H54 (cell line): ENCODE measurements around the gene DMAP1.
"Not testable (repeated sequence)": the region's sequence is repeated elsewhere in the genome, so short reads cannot be mapped to it uniquely, and the experiment has no call there.

Experiments used
- DNase-seq: peaks from one replicate; pipeline ENCODE4 v3.0.0; 2011; ENCODE audit warnings: low spot score, mixed read lengths; ENCODE audit not compliant: insufficient read length
- FAIRE-seq: peaks from 3 replicates; lab custom pipeline; 2011; peaks lifted over from hg19 to GRCh38; lab: Jason Lieb, UNC
- POLR2A ChIP-seq: IDR thresholded peaks from 2 replicates; pipeline ENCODE4 v1.6.1; 2011; ENCODE audit warnings: low read depth, mild to moderate bottlenecking, low read length

The DMAP1 gene

GRCh38 chr1:44213222-44214112, at the start of gene DMAP1:
TSS of gene DMAP1 (plus strand) at chr1:44213471. CDS start at chr1:44213754, 283 bp downstream.
- DNase-seq (peak; percentile 60), FAIRE-seq (no peak)
- TF ChIP-seq POLR2A: peak; percentile 32; the same call in 1 of the 2 replicates

DNA sequence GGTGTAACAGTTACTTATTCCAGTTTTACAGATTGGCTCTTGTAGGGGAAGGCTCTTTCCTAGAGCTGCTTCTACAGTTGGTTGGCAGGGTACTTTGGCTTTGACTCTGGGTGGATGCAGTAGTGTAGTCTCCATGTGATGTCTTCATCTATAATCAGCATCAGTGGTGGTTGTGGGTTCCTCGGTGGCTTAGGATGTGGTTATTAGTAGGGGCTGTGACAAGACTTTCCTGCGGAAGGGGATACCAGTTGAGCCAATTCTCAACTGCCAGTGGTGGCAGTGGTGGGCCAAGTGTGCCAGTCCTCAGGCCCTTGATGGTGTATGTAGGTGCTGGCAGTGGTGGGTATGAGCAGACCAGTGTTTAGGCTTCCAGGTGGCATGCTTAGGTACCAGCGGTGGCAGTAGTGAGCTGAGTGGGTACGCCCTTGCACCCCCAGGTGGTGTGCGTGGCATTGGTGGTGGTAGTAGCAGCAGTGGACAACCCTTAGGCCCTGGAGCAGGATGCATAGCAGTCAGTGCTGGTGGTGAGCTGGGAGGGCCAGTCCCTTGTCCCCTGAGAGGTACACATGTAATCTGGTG, 44.7 kb upstream of the DMAP1 start:
- FAIRE-seq (no peak), DNase-seq (no peak)
- no peak for TF ChIP-seq POLR2A

GRCh38 chr1:44170281-44170823, 42.9 kb upstream of the DMAP1 start:
- no peak for TF ChIP-seq POLR2A
- FAIRE-seq: no peak
- DNase-seq: no peak

DNA sequence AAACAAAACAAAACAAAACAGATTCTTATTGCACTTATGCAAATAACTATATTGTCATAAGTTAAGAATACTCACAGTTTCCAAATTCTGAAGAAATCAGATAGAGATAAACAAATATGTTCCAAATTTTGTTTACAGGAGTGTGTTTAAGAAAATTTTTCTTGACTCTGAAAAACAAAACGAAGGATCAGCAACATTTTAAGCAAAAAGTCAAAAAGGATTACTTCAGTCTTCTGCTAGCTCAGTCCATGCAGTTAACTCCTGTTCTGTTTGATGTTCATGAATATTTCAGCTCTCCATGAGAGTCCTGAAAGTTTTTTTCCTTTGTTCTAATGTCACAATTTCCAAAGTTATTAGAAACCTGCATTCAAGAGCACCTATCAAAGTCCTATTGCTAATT, 38.6 kb upstream of the DMAP1 start:
- no peak for TF ChIP-seq POLR2A
- FAIRE-seq: no peak
- DNase-seq: no peak

DNA sequence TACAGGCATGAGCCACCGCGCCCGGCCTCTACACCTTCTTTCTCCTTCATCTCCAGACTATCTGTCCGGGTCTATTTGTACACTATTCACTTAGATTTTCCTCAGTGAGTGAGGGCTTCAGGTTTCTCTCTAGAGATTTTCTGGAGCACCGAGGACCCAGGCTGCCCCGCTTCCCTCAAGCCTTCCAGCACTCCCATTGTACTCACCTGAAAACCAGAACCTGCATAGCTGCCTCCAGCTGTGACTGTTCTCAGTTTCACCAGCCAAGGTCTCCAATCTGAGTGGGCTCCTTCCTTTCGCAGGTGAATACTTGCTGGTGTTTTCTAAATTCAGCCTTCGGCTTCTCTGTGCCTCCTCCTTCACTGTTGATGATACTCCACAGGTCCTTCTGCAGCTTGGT, 12.9 kb upstream of the DMAP1 start:
- no peak for TF ChIP-seq POLR2A
- no peak for DNase-seq
- no peak for FAIRE-seq

GRCh38 chr1:44206545-44206944, 6.7 kb upstream of the DMAP1 start:
- FAIRE-seq, DNase-seq: not testable (repeated sequence)

DNA sequence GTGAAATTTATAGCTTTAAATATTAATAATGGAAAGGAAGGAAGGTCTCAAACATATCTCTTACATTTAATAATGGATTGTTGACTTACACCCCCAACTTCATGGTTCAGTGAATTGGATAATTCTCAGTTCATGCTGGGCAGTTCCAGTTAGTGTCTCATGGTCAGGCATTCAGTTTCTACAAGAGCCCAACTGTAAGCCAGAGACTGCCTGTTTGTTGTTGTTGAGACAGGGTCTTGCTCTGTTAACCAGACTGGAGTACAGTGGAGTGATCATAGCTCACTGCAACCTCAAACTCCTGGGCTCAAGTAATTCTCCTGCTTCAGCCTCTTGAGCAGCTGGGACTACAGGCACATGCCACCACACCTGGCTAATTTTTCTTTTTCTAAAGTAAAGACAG, 5.0 kb upstream of the DMAP1 start:
- DNase-seq (no peak), FAIRE-seq (no peak)
- no peak for TF ChIP-seq POLR2A

GRCh38 chr1:44210595-44210994, 2.7 kb upstream of the DMAP1 start:
- DNase-seq: no peak
- no peak for FAIRE-seq
- no peak for TF ChIP-seq POLR2A

- TF ChIP-seq POLR2A: no peak
- FAIRE-seq (no peak), DNase-seq (no peak)
Observed at GRCh38 chr1:44212355-44213221, 683 bp upstream of the DMAP1 start.

DNA sequence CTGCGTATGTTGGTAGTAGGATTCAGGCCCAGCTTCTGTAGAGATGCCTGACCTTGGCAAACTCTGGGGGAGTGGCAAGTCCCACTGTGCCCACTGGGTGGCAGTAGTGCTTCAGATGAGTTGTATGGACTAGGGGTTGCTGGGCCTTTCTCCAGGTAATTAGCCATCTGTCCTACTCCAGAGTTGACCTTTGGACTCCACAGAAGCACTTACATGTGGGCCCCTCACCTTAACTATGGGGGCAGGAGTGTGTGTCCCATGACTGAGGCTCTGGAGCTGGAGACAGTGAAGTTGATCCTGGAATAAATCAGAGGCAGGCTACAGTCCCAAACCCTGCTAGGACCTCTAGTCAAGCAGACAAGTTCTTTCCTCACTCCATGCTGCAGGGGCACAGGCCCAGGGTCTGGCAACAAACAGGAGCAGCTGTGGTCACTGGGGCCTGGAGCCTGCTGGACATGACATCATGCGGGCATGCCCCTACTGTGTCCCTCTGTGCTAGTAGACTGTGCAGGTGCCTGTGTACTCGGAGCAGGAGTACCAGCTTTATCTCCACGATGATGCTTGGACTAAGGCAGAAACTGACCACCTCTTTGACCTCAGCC, 4.6 kb downstream of the DMAP1 start:
- peak; percentile 20 for FAIRE-seq
- TF ChIP-seq POLR2A: no peak
- no peak for DNase-seq

DNA sequence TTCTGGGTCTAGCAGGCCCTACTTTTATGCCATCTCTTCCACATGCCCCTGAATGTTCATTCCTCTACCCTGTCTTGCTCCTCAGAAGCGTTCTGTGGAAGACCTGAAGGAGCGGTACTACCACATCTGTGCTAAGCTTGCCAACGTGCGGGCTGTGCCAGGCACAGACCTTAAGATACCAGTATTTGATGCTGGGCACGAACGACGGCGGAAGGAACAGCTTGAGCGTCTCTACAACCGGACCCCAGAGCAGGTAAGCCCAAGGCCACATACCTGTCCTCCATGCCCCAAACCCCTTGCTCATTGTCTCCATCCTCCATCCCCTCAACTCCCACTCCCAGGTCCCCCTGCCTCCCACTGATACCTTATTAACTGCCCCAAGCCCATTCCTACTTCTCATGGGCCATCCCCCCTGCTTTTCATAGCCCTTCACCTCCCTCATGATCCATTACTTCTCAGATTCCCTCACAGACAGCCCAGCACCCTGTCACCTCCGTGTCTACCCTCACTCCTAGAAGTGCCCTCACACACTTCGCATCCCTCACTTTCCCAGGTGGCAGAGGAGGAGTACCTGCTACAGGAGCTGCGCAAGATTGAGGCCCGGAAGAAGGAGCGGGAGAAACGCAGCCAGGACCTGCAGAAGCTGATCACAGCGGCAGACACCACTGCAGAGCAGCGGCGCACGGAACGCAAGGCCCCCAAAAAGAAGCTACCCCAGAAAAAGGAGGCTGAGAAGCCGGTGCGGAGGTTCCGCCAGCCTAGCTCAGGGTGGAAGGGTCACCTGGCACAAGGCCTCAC, 5.4 kb downstream of the DMAP1 start:
- TF ChIP-seq POLR2A: no peak
- DNase-seq (no peak), FAIRE-seq (no peak)

GRCh38 chr1:44219301-44219626, 6.0 kb downstream of the DMAP1 start:
- no peak for TF ChIP-seq POLR2A
- no peak for FAIRE-seq
- no peak for DNase-seq

- FAIRE-seq (no peak), DNase-seq (no peak)
- TF ChIP-seq POLR2A: no peak
Observed at GRCh38 chr1:44220001-44220751, 6.9 kb downstream of the DMAP1 start.
